Transverse colon (tissue), 4 donors: Measurements from ENCODE around the gene FLOT2. TPM values are rescaled to one million over a fixed set of nuclear protein-coding genes. Genes with fewer than 3 reads are reported as not detected.

Source experiments
- DNase-seq: peaks from one replicate; pipeline ENCODE4 v3.0.0-alpha.2; 2019
- H3K27ac ChIP-seq, 4 donors: fragments of 200-600 bp; sonication (generic); 2 replicates each; pipeline ENCODE4 v1.5.1; 2016 to 2018; ENCODE audit warnings: inconsistent platforms in 4 of 4
- H3K27me3 ChIP-seq: fragments of 200-600 bp; sonication (generic); 2 replicates; pipeline ENCODE4 v1.5.1; 2017; ENCODE audit warnings: inconsistent platforms
- H3K36me3 ChIP-seq, 4 donors: fragments of 200-600 bp; sonication (generic); 2 replicates each; pipeline ENCODE4 v1.5.1; 2017 to 2019; ENCODE audit warnings: inconsistent platforms in 4 of 4
- H3K4me1 ChIP-seq, 4 donors: fragments of 200-600 bp; sonication (generic); 2 replicates each; pipeline ENCODE4 v1.5.1; 2017 to 2020; ENCODE audit warnings: inconsistent platforms in 4 of 4
- H3K4me3 ChIP-seq, 4 donors: fragments of 200-600 bp; sonication (generic); 1 replicate in 1 of 4; 2 replicates in 3 of 4; pipeline versions ENCODE4 v1.5.1 to v1.6.1; 2017 to 2019; ENCODE audit warnings: inconsistent platforms in 4 of 4
- H3K9me3 ChIP-seq, 2 donors: fragments of 200-600 bp; sonication (generic); 2 replicates each; pipeline ENCODE4 v1.5.1; 2017 to 2019; ENCODE audit warnings: inconsistent platforms in 2 of 2
- CTCF ChIP-seq, 5 experiments: fragments of 200-600 bp in 3 of 5; fragments of 450-650 bp in 2 of 5; sonication (generic) in 3 of 5; IDR thresholded peaks; 1 replicate in 2 of 5; 2 replicates in 3 of 5; pipeline ENCODE4 v1.5.1; 2016 to 2017; ENCODE audit warnings: antibody characterized with exemption in 5 of 5, inconsistent platforms in 3 of 5, mild to moderate bottlenecking in 2 of 5, moderate library complexity in 1 of 5
- EP300 ChIP-seq: sonication (generic); formaldehyde crosslinking; IDR thresholded peaks from one replicate; pipeline ENCODE4 v1.6.1; 2017; ENCODE audit warnings: antibody characterized with exemption, low read depth
- POLR2A ChIP-seq: fragments of 450-650 bp; IDR thresholded peaks from one replicate; pipeline ENCODE4 v1.6.1; 2016; ENCODE audit warnings: antibody characterized with exemption, mild to moderate bottlenecking, moderate library complexity
- POLR2AphosphoS5 ChIP-seq, 3 donors: sonication (generic); formaldehyde crosslinking; IDR thresholded peaks; one replicate each; pipeline ENCODE4 v1.6.1; 2016; ENCODE audit warnings: antibody characterized with exemption in 3 of 3
- WGBS, 2 donors: methylation state at CpG; one replicate each; pipeline ENCODE4 v1.1.5; 2018; ENCODE audit warnings: low coverage in 1 of 2; 5-methylcytosine and 5-hydroxymethylcytosine counted together
- in situ Hi-C, 4 donors: fragments of 200-750 bp; cut with MboI; loops; one replicate each; pipeline versions ENCODE4 v1.15.0 to v1.15.1; 2017; ENCODE audit warnings: low sequenced_read_pairs in 3 of 4, low pct_ligation_motif_present in 1 of 4, low pct_unique_long_range_greater_than_20kb in 1 of 4
- intact Hi-C: fragments of 100-400 bp; cut with DNase I; formaldehyde crosslinking; loops from one replicate; pipeline ENCODE4 v1.15.1; 2023; ENCODE audit warnings: low total_unique reads
- total RNA-seq, 4 donors: library from RNA; depleted of rRNA; stranded (reverse); fragments of >200 nt; gene quantifications; one replicate each; pipeline ENCODE4 v1.1.0, GENCODE V29; 2016

FLOT2 gene
- total RNA-seq, 4 donors from 2014 or later: 35.8 to 95.8 (median 46.5) TPM

GRCh38 chr17:28892024-28892423 is 5.5 kb downstream of the FLOT2 start:
- Histone ChIP-seq H3K4me3 (no peak overlapping the region), H3K4me1 (peaks cover 8 to 38% (median 26%) of the 10 kb centered on the region in 4 donors), H3K27me3 (no peaks in the 10 kb centered on the region), H3K9me3 (no peaks in the 10 kb centered on the region), H3K36me3 (no peaks in the 10 kb centered on the region), H3K27ac (peak overlapping the region in 1 of 4 donors; percentile 77)
- TF ChIP-seq EP300: no peak
- WGBS, 2 donors: 86% methylated on average over 4 of the region's 4 CpGs; no CpG with 5 or more reads in 1 of the 2 donors
- intact Hi-C loops: no loop called here
- in situ Hi-C loops: loop anchor here in 1 of 4 donors (25.0 kb wide), 1 partner anchor 130 kb away; no protein-coding TSS in a partner anchor
- no peak for DNase-seq

GRCh38 chr17:28891201-28891600 is 6.3 kb downstream of the FLOT2 start:
- Histone ChIP-seq H3K9me3 (no peaks in the 10 kb centered on the region), H3K4me1 (peaks cover 8 to 33% (median 20%) of the 10 kb centered on the region in 4 donors), H3K36me3 (no peaks in the 10 kb centered on the region), H3K27me3 (no peaks in the 10 kb centered on the region), H3K27ac (no peak overlapping the region), H3K4me3 (no peak overlapping the region)
- 100% methylated on average over 1 of the region's 1 CpG; no CpG with 5 or more reads in 1 of the 2 donors for WGBS, 2 donors
- intact Hi-C loops: loop anchor here (1.0 kb wide), 1 partner anchor 113 kb away; no protein-coding TSS in a partner anchor
- in situ Hi-C loops: loop anchor here in 1 of 4 donors (25.0 kb wide), 1 partner anchor 129 kb away; no protein-coding TSS in a partner anchor
- DNase-seq: no peak
- TF ChIP-seq POLR2AphosphoS5 (IDR thresholded peaks at IDR 0.05) (no peak), CTCF (IDR thresholded peaks at IDR 0.05) (no peak), EP300 (no peak), POLR2A (no peak)

GRCh38 chr17:28889996-28890395 is 7.5 kb downstream of the FLOT2 start:
- no peaks in the 10 kb centered on the region for H3K36me3 ChIP-seq
- H3K4me1 ChIP-seq: peaks cover 8 to 21% (median 13%) of the 10 kb centered on the region in 4 donors

GRCh38 chr17:28888832-28889231 is 8.7 kb downstream of the FLOT2 start:
- Histone ChIP-seq H3K27ac (no peak overlapping the region), H3K27me3 (no peaks in the 10 kb centered on the region), H3K9me3 (no peaks in the 10 kb centered on the region), H3K36me3 (peaks cover 0 to 2% (median 0%) of the 10 kb centered on the region in 4 donors), H3K4me1 (peaks cover 8 to 16% (median 10%) of the 10 kb centered on the region in 4 donors), H3K4me3 (no peak overlapping the region)
- TF ChIP-seq EP300 (no peak), POLR2AphosphoS5 (IDR thresholded peaks at IDR 0.05) (no peak), POLR2A (no peak), CTCF (IDR thresholded peaks at IDR 0.05) (no peak)
- WGBS, 2 donors: 74% methylated on average over 7 of the region's 7 CpGs; no CpG with 5 or more reads in 1 of the 2 donors
- in situ Hi-C loops: loop anchor here in 1 of 4 donors (25.0 kb wide), 1 partner anchor 127 kb away; no protein-coding TSS in a partner anchor
- no peak for DNase-seq
- intact Hi-C loops: no loop called here

More at GRCh38 chr17:28889996-28890395, 7.5 kb downstream of the FLOT2 start:
- 63 to 77% methylated on average over 2 to 5 of the region's 5 CpGs for WGBS, 2 donors
- Histone ChIP-seq H3K27me3 (no peaks in the 10 kb centered on the region), H3K9me3 (no peaks in the 10 kb centered on the region), H3K4me3 (no peak overlapping the region), H3K27ac (no peak overlapping the region)
- intact Hi-C loops (no loop called here), in situ Hi-C loops (loop anchor here in 1 of 4 donors (25.0 kb wide), 1 partner anchor 128 kb away; no protein-coding TSS in a partner anchor)
- no peak for TF ChIP-seq EP300
- TF ChIP-seq POLR2AphosphoS5 (IDR thresholded peaks at IDR 0.05): no peak
- no peak for TF ChIP-seq POLR2A
- no peak for TF ChIP-seq CTCF (IDR thresholded peaks at IDR 0.05)
- no peak for DNase-seq
